Gastrocnemius medialis (tissue), 4 donors: ENCODE results near the gene CLPTM1L. TPM values are rescaled to one million over a fixed set of nuclear protein-coding genes. Genes with fewer than 3 reads are reported as not detected.

Experiments
- ATAC-seq, 2 donors: fragments of 150-250 bp; one replicate each; pipeline ENCODE4 v1.9.1; 2016
- DNase-seq, 2 donors: peaks; one replicate each; pipeline ENCODE4 v3.0.0-alpha.2; 2019
- H3K27ac ChIP-seq, 4 donors: fragments of 200-600 bp; sonication (generic); 1 replicate in 1 of 4; 2 replicates in 3 of 4; pipeline ENCODE4 v1.5.1; 2016 to 2018; ENCODE audit warnings: mild to moderate bottlenecking in 2 of 4, moderate library complexity in 1 of 4
- H3K27me3 ChIP-seq, 3 donors: fragments of 200-600 bp; sonication (generic) in 2 of 3; 1 replicate in 1 of 3; 2 replicates in 2 of 3; pipeline versions ENCODE4 v1.5.1 to v1.6.0; 2016 to 2019; ENCODE audit warnings: mild to moderate bottlenecking in 1 of 3, moderate library complexity in 1 of 3
- H3K36me3 ChIP-seq, 2 donors: fragments of 200-600 bp; sonication (generic) in 1 of 2; one replicate each; pipeline ENCODE4 v1.5.1; 2017 to 2018
- H3K4me1 ChIP-seq, 2 donors: fragments of 200-600 bp; sonication (generic) in 1 of 2; one replicate each; pipeline ENCODE4 v1.5.1; 2016 to 2017; ENCODE audit warnings: mild to moderate bottlenecking in 2 of 2
- H3K4me3 ChIP-seq, 4 donors: fragments of 200-600 bp; sonication (generic) in 3 of 4; 1 replicate in 1 of 4; 2 replicates in 3 of 4; pipeline ENCODE4 v1.5.1; 2016 to 2019; ENCODE audit warnings: mild to moderate bottlenecking in 2 of 4
- H3K9me3 ChIP-seq, 3 donors: fragments of 200-600 bp; sonication (generic) in 2 of 3; 1 replicate in 1 of 3; 2 replicates in 2 of 3; pipeline ENCODE4 v1.5.1; 2016 to 2019
- POLR2A ChIP-seq, 2 donors: fragments of 450-650 bp; IDR thresholded peaks; one replicate each; pipeline ENCODE4 v1.6.1; 2017; ENCODE audit warnings: antibody characterized with exemption in 2 of 2, mild to moderate bottlenecking in 2 of 2, moderate library complexity in 2 of 2
- in situ Hi-C, 4 donors: fragments of 200-750 bp; cut with MboI; loops; one replicate each; pipeline versions ENCODE4 v1.15.0 to v1.8.0; 2017; ENCODE audit warnings: low sequenced_read_pairs in 4 of 4
- intact Hi-C: fragments of 100-400 bp; cut with DNase I; formaldehyde crosslinking; loops from one replicate; pipeline ENCODE4 v1.15.1; 2023; ENCODE audit warnings: low total_unique reads
- total RNA-seq, 4 donors: library from RNA; depleted of rRNA; stranded (reverse); fragments of >200 nt; gene quantifications; one replicate each; pipeline versions ENCODE4 v1.1.0 to v1.2.3, GENCODE V29; 2016
- TF ChIP-seq, protein P1 (sequence below), 5 experiments: fragments of 450-650 bp in 3 of 5; fragments of 200-600 bp in 2 of 5; sonication (generic) in 2 of 5; IDR thresholded peaks in 4 of 5; conservative IDR thresholded peaks in 1 of 5; 1 replicate in 4 of 5; 2 replicates in 1 of 5; pipeline ENCODE4 v1.5.1; 2016 to 2019; ENCODE audit warnings: antibody characterized with exemption in 5 of 5, mild to moderate bottlenecking in 3 of 5, moderate library complexity in 3 of 5

Gene CLPTM1L
- total RNA-seq, 4 donors from 2014 or later, result 29.4 to 41.0 (median 36.8) TPM

- peaks cover 31 to 47% (median 33%) of the 10 kb centered on the region in 3 donors for H3K27me3 ChIP-seq
- H3K4me1 ChIP-seq, result peaks cover 0 to 1% of the 10 kb centered on the region in 2 donors
- H3K9me3 ChIP-seq, result no peaks in the 10 kb centered on the region
- H3K27ac ChIP-seq, result no peak overlapping the region
- no peak for TF ChIP-seq POLR2A (IDR thresholded peaks at IDR 0.05)
- TF ChIP-seq, protein P1, sequence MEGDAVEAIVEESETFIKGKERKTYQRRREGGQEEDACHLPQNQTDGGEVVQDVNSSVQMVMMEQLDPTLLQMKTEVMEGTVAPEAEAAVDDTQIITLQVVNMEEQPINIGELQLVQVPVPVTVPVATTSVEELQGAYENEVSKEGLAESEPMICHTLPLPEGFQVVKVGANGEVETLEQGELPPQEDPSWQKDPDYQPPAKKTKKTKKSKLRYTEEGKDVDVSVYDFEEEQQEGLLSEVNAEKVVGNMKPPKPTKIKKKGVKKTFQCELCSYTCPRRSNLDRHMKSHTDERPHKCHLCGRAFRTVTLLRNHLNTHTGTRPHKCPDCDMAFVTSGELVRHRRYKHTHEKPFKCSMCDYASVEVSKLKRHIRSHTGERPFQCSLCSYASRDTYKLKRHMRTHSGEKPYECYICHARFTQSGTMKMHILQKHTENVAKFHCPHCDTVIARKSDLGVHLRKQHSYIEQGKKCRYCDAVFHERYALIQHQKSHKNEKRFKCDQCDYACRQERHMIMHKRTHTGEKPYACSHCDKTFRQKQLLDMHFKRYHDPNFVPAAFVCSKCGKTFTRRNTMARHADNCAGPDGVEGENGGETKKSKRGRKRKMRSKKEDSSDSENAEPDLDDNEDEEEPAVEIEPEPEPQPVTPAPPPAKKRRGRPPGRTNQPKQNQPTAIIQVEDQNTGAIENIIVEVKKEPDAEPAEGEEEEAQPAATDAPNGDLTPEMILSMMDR (IDR thresholded peaks at IDR 0.05 in 4 of 5, conservative IDR thresholded peaks at IDR 0.05 in 1 of 5), result no peak
- no peaks in the 10 kb centered on the region for H3K36me3 ChIP-seq
- DNase-seq (no peak), ATAC-seq (no peak)
- intact Hi-C loops (no loop called here), in situ Hi-C loops (loop anchor here in 1 of 4 donors (25.0 kb wide), 1 partner anchor 246 kb away; no protein-coding TSS in a partner anchor)
- no peak overlapping the region for H3K4me3 ChIP-seq
Measured at GRCh38 chr5:1391691-1392090, 46.8 kb upstream of the CLPTM1L start.

GRCh38 chr5:1390861-1391600 lies 46.1 kb upstream of the CLPTM1L start:
- DNase-seq (no peak), ATAC-seq (no peak)
- intact Hi-C loops (no loop called here), in situ Hi-C loops (loop anchor here in 1 of 4 donors (25.0 kb wide), 1 partner anchor 246 kb away; no protein-coding TSS in a partner anchor)
- no peak for TF ChIP-seq POLR2A (IDR thresholded peaks at IDR 0.05)
- TF ChIP-seq, protein P1 (IDR thresholded peaks at IDR 0.05 in 4 of 5, conservative IDR thresholded peaks at IDR 0.05 in 1 of 5), result no peak
- Histone ChIP-seq H3K27me3 (peaks cover 33 to 49% (median 39%) of the 10 kb centered on the region in 3 donors), H3K27ac (no peak overlapping the region), H3K4me3 (no peak overlapping the region), H3K9me3 (no peaks in the 10 kb centered on the region), H3K4me1 (peaks cover 5 to 6% of the 10 kb centered on the region in 2 donors), H3K36me3 (no peaks in the 10 kb centered on the region)

DNA sequence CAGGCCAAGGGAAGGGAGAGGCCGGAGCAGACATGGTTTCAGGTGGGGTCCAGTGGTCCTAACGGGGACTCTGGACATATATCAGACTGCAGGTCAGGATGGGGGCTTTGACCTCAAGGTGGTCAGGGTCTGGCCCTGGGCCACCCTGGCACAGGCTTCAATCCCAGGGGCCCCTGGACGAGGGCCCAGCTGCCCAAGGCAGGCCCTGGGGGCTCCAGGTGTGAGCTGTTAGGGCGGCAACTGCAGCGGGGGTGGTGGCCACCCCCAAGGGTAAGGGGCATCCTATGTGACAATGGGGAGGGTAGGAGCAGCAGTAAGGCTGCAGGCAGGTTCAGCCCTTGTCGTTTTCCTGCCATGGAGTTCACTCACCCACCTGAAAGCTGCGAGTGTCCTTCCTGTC lies 45.4 kb upstream of the CLPTM1L start:
- TF ChIP-seq, protein P1 (IDR thresholded peaks at IDR 0.05 in 4 of 5, conservative IDR thresholded peaks at IDR 0.05 in 1 of 5), result no peak
- no peak for TF ChIP-seq POLR2A (IDR thresholded peaks at IDR 0.05)
- no peak overlapping the region for H3K27ac ChIP-seq
- H3K4me3 ChIP-seq, result no peak overlapping the region
- H3K36me3 ChIP-seq, result no peaks in the 10 kb centered on the region
- peaks cover 31 to 56% (median 35%) of the 10 kb centered on the region in 3 donors for H3K27me3 ChIP-seq
- no peak for DNase-seq
- no peaks in the 10 kb centered on the region for H3K9me3 ChIP-seq
- H3K4me1 ChIP-seq, result peaks cover 6 to 9% of the 10 kb centered on the region in 2 donors
- in situ Hi-C loops (loop anchor here in 1 of 4 donors (25.0 kb wide), 1 partner anchor 247 kb away; no protein-coding TSS in a partner anchor), intact Hi-C loops (no loop called here)
- ATAC-seq, result no peak

DNA sequence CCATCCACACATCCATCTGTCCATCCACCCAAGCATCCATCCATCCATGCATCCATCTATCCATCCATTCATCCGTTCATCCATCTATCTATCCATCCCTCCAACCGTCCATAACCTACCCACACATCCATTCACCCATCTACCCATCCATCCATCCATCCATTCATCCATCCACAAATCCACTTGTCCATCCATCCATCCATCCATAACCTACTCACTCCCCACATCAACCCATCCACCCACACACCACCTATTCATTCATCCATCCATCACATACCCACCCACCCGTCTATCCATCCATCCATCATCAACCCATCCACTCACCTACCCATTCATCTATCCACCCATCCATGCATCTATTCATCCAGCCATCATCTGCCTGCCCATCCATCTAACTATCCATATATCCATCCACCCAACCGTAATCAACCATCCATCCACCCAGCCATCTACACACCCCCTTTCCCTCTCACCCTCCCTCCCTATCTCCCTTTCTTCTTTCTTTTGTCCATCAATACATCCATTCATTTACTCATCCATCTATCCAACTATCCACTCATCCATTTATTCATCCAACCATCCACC lies 43.6 kb upstream of the CLPTM1L start:
- in situ Hi-C loops, result loop anchor here in 1 of 4 donors (25.0 kb wide), 1 partner anchor 249 kb away; no protein-coding TSS in a partner anchor
- DNase-seq (no peak), ATAC-seq (no peak)
- H3K4me1 ChIP-seq, result peaks cover 6 to 9% of the 10 kb centered on the region in 2 donors
- no peaks in the 10 kb centered on the region for H3K36me3 ChIP-seq
- TF ChIP-seq, protein P1 (IDR thresholded peaks at IDR 0.05 in 4 of 5, conservative IDR thresholded peaks at IDR 0.05 in 1 of 5), result no peak
- no peak for TF ChIP-seq POLR2A (IDR thresholded peaks at IDR 0.05)
- no peak overlapping the region for H3K4me3 ChIP-seq
- no peak overlapping the region for H3K27ac ChIP-seq
- no peaks in the 10 kb centered on the region for H3K9me3 ChIP-seq
- intact Hi-C loops, result loop anchor here (10.0 kb wide), 1 partner anchor 256 kb away; no protein-coding TSS in a partner anchor
- peaks cover 26 to 52% (median 30%) of the 10 kb centered on the region in 3 donors for H3K27me3 ChIP-seq
